ENCODE data around the gene NEK4. TPM values are rescaled to one million over a fixed set of nuclear protein-coding genes. Genes with fewer than 3 reads are reported as not detected.
"Not testable (repeated sequence)": the region's sequence is repeated elsewhere in the genome, so short reads cannot be mapped to it uniquely, and the experiment has no call there.

NEK4 gene
- total RNA-seq, 1 experiment from 2014 or later: 33.8 TPM

DNA sequence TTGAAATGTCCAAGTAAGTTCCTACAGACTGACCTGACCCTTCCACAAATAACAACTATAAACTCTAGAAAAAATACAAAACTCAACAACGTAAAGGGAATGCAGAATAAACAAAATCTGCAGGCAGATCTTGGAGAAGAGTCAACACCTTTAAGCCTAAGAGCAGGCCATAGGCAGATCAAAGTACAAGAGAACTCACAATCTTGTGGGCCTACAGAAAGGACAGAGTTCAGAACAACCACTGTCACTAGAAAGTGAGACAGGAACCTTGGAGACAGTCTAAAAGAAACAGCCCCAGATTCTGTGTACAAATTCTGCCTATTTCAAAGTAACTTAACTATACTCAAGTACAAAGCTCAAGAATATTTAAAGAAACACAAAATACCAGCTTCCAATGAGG, 31.0 kb downstream of the NEK4 start:
- peaks cover 50% of the 10 kb centered on the region for H3K36me3 Mint-ChIP-seq (ENCODE audit: insufficient read depth, unreplicated experiment)
- intact Hi-C loops (cut with micrococcal nuclease; ENCODE audit: unreplicated experiment): loop anchor here (5.0 kb wide), 1 partner anchor 333 kb away; no protein-coding TSS in a partner anchor
- H3K4me3 Mint-ChIP-seq (ENCODE audit: low read depth, unreplicated experiment): no peak overlapping the region
- DNase-seq: no peak
- TF ChIP-seq, protein P1, sequence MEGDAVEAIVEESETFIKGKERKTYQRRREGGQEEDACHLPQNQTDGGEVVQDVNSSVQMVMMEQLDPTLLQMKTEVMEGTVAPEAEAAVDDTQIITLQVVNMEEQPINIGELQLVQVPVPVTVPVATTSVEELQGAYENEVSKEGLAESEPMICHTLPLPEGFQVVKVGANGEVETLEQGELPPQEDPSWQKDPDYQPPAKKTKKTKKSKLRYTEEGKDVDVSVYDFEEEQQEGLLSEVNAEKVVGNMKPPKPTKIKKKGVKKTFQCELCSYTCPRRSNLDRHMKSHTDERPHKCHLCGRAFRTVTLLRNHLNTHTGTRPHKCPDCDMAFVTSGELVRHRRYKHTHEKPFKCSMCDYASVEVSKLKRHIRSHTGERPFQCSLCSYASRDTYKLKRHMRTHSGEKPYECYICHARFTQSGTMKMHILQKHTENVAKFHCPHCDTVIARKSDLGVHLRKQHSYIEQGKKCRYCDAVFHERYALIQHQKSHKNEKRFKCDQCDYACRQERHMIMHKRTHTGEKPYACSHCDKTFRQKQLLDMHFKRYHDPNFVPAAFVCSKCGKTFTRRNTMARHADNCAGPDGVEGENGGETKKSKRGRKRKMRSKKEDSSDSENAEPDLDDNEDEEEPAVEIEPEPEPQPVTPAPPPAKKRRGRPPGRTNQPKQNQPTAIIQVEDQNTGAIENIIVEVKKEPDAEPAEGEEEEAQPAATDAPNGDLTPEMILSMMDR (IDR thresholded peaks at IDR 0.05; ENCODE audit: unreplicated experiment): no peak
- H3K9me3 Mint-ChIP-seq (ENCODE audit: low read depth, unreplicated experiment): no peaks in the 10 kb centered on the region
- H3K27me3 Mint-ChIP-seq (ENCODE audit: unreplicated experiment): no peaks in the 10 kb centered on the region
- no peak overlapping the region for H3K27ac Mint-ChIP-seq (ENCODE audit: unreplicated experiment)
- CTCF ChIA-PET: interaction anchor here (0.5 kb wide), 1 partner anchor 24 kb away, joined by 3 read pairs; no protein-coding TSS in a partner anchor
- H3K4me1 Mint-ChIP-seq (ENCODE audit: low read depth, unreplicated experiment): no peaks in the 10 kb centered on the region
- no TSS peak for BruUV-seq (replicated peaks)

DNA sequence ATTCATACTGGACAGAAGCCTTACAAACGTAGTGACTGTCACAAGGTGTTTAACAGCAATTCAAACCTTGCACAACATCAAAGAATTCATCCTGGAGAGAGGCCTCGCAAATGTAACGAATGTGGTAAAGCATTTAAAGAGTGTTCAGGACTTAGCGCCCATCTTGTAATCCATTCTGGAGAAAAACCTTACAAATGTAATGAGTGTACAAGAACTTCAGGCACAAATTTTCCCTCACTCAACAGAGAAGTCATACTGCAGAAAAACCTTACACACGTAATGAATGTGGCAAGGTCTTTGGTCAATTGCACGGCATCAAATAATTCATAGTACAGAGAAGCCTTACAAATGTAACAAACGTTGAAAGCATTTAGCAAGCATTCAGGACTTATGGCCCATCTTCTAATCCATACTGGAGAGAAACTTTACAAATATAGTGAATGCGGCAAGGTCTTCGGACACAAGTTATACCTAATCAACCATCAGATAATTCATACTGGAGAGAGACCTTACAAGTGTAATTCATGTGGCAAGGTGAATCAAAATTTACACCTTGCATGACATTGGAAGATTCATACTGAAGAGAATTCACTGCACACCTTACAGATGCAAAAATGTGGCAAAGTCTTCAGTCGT, 37.4 kb downstream of the NEK4 start:
- BruUV-seq (replicated peaks): no TSS peak
- intact Hi-C loops (cut with micrococcal nuclease; ENCODE audit: unreplicated experiment): no loop called here
- peaks cover 6% of the 10 kb centered on the region for H3K4me1 Mint-ChIP-seq (ENCODE audit: low read depth, unreplicated experiment)
- no peaks in the 10 kb centered on the region for H3K27me3 Mint-ChIP-seq (ENCODE audit: unreplicated experiment)
- no peaks in the 10 kb centered on the region for H3K9me3 Mint-ChIP-seq (ENCODE audit: low read depth, unreplicated experiment)
- no peak for DNase-seq
- H3K27ac Mint-ChIP-seq (ENCODE audit: unreplicated experiment): no peak overlapping the region
- no peak overlapping the region for H3K4me3 Mint-ChIP-seq (ENCODE audit: low read depth, unreplicated experiment)
- CTCF ChIA-PET: no interaction called here
- H3K36me3 Mint-ChIP-seq (ENCODE audit: insufficient read depth, unreplicated experiment): peaks cover 55% of the 10 kb centered on the region
- TF ChIP-seq, protein P1 (IDR thresholded peaks at IDR 0.05; ENCODE audit: unreplicated experiment): no peak

DNA sequence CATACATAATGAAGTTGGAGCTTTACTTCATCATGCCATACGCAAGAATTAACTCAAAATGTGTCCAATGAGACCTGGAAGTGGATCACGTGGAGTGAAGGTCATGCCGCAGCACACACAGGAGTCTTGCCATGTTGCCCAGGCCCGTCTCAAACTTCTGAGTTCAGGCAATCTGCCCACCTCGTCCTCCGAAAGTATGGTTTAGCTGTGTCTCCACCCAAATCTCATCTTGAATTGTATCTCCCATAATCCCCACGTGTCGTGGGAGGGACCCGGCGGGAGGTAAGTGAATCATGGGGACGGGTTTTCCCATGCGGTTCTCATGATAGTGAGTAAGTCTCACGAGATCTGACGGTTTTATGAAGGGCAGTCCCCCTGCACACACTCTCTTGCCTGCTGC, 39.1 kb downstream of the NEK4 start:
- DNase-seq: no peak
- intact Hi-C loops (cut with micrococcal nuclease; ENCODE audit: unreplicated experiment): no loop called here
- TF ChIP-seq, protein P1 (IDR thresholded peaks at IDR 0.05; ENCODE audit: unreplicated experiment): no peak
- Mint-ChIP-seq H3K36me3 (ENCODE audit: insufficient read depth, unreplicated experiment) (peaks cover 42% of the 10 kb centered on the region), H3K9me3 (ENCODE audit: low read depth, unreplicated experiment) (no peaks in the 10 kb centered on the region), H3K27me3 (ENCODE audit: unreplicated experiment) (no peaks in the 10 kb centered on the region), H3K4me3 (ENCODE audit: low read depth, unreplicated experiment) (no peak overlapping the region), H3K4me1 (ENCODE audit: low read depth, unreplicated experiment) (peaks cover 6% of the 10 kb centered on the region), H3K27ac (ENCODE audit: unreplicated experiment) (no peak overlapping the region)
- CTCF ChIA-PET: no interaction called here
- BruUV-seq (replicated peaks): no TSS peak

DNA sequence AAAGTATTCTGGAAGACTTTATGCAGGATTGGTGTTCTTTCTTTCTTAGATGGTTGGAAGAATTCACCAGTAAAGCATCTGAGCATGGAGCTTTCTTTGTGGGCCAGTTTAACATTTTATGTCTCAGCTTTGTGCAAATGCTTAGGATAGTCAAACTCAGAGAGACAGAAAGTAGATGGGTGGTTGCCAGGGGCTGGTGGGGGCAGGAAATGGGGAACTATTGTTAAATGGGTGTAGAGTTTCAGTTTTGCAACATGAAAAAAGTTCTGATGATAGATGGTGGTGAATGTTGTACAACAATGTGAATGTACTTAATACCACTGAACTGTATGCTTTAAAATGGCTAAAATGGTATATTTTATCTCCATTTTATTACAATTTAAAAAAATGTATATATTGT, 40.1 kb downstream of the NEK4 start:
- no peak for DNase-seq
- Mint-ChIP-seq H3K4me3 (ENCODE audit: low read depth, unreplicated experiment) (no peak overlapping the region), H3K27ac (ENCODE audit: unreplicated experiment) (no peak overlapping the region), H3K36me3 (ENCODE audit: insufficient read depth, unreplicated experiment) (peaks cover 42% of the 10 kb centered on the region), H3K9me3 (ENCODE audit: low read depth, unreplicated experiment) (no peaks in the 10 kb centered on the region), H3K4me1 (ENCODE audit: low read depth, unreplicated experiment) (peaks cover 6% of the 10 kb centered on the region), H3K27me3 (ENCODE audit: unreplicated experiment) (no peaks in the 10 kb centered on the region)
- CTCF ChIA-PET: no interaction called here
- intact Hi-C loops (cut with micrococcal nuclease; ENCODE audit: unreplicated experiment): no loop called here
- TF ChIP-seq, protein P1 (IDR thresholded peaks at IDR 0.05; ENCODE audit: unreplicated experiment): no peak
- no TSS peak for BruUV-seq (replicated peaks)

DNA sequence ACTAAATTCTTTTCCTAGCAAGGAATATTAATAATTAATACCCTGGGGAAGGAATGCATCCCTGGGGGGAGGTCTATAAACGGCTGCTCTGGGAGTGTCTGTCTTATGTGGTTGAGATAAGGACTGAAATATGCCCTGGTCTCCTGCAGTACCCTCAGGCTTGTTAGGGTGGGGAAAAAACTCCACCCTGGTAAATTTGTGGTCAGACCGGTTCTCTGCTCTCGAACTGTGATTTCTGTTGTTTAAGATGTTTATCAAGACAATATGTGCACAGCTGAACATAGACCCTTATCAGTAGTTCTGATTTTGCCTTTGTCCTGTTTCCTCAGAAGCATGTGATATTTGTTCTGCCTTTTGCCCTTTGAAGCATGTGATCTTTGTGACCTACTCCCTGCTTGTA, 42.0 kb downstream of the NEK4 start:
- H3K9me3 Mint-ChIP-seq (ENCODE audit: low read depth, unreplicated experiment); H3K27me3 Mint-ChIP-seq (ENCODE audit: unreplicated experiment); H3K4me3 Mint-ChIP-seq (ENCODE audit: low read depth, unreplicated experiment); CTCF ChIA-PET; H3K27ac Mint-ChIP-seq (ENCODE audit: unreplicated experiment); intact Hi-C loops (cut with micrococcal nuclease; ENCODE audit: unreplicated experiment); BruUV-seq (replicated peaks); H3K4me1 Mint-ChIP-seq (ENCODE audit: low read depth, unreplicated experiment): not testable (repeated sequence)
- DNase-seq: peak; percentile 53
- H3K36me3 Mint-ChIP-seq (ENCODE audit: insufficient read depth, unreplicated experiment): peaks cover 30% of the 10 kb centered on the region

Measured in Calu3 (cell line).